Left cardiac atrium (tissue), 4 donors: Measurements from ENCODE around the gene HOXB5. TPM values are rescaled to one million over a fixed set of nuclear protein-coding genes. Genes with fewer than 3 reads are reported as not detected.

Experiments
- ATAC-seq, 2 donors: fragments of 200-7000 bp; cut with Tn5 transposase; one replicate each; pipeline ENCODE4 v1.9.1; 2020; ENCODE audit warnings: mild to moderate bottlenecking in 2 of 2, moderate library complexity in 2 of 2
- DNase-seq: peaks from one replicate; pipeline ENCODE4 v3.0.0-alpha.2; 2020
- intact Hi-C, 2 donors: fragments of 100-400 bp; cut with DNase I; formaldehyde crosslinking; loops; one replicate each; pipeline versions ENCODE4 v1.14.1 to v1.15.1; 2022 to 2023
- total RNA-seq, 2 donors: library from RNA; stranded (reverse); fragmentation: NEBNext Ultra II Directional; extraction: Animal tissue kit (Norgen Biotek cat#: 25700); gene quantifications; one replicate each; pipeline ENCODE4 v1.2.1, GENCODE V29; 2021
- donor health status: DM: no; HTN: yes; CAD: no.
- donor health status: DM: no; HTN: yes; CAD: no; lungs with severe emphysema.
- donor health status: DM: yes; HTN: yes; CAD: no.
- donor health status: Dilated cardiomyopathy.

HOXB5 gene
- total RNA-seq, 2 donors from 2014 or later: 0.41 TPM; not detected in 1

DNA sequence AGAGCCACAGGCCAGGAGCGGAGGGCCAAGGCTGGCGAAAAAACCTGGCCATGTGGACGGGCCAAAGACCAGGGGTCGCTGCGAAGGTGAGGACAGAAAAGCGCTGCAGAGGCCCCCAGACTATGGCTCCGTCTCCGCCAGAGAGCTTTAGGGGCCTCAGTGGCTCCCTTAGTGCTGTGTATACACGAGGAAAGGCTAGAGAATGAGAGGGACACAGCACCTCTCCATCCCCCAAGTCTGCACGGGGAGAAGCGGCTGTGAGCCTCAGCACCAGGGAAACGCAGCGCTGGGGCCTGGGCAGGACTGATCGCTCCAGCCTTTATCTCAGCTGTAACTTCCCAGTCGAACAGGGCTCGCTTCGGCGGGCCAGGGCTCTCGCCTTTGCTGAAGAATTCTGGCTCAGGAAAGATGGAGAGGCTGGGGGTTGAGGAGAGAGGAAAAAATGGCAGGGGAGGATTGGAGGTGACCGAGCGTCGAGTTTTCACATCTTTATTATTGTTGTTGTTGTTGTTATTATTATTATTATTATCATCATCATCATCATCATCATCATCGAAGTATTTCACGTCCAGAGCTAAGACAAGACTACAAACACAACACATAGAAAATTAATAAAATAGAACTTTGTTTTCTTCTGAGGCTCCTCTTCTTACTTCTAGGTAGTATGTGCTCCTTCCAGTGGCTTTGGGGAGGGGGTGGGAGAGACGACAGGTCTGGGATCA lies 1.9 kb upstream of the HOXB5 start:
- DNase-seq (no peak), ATAC-seq (no peak)
- intact Hi-C loops: no loop called here

DNA sequence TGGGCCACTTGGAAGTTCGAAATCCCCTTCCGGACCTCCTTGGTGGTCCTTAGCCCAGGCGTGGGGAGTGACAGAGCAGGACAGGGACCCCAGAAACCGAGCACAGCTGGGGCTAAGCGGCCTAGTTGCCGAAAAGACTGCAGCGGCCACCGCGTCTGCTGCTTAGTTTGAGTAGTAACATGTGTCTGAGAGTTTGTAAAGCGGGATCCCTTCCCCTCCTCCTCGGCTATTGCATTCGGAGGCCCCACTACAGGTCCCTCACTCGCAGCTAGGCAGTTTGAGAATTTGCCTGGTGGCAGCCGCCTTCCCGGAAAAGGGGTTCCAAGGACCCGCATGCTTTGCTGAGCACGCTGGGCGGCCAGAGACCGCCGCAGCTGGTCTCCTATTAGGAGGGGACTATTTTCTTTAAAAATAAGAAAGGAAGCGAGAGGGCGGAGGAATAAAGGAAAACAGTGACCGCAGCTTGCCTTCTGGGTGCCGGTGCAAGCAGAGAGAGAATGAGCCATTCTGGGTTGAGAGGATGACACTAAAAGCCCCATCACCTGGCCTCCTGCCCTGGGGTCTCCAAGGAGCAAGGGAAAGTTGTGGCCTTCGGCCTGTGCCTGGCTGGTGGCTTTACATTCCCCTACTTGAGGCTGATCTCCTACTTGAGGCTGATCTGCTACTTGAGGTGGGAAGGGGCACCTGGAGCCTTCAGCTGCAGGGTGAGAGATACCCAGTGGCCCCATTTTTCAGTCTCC lies 1.1 kb upstream of the HOXB5 start:
- intact Hi-C loops: loop anchor here in 1 of 2 donors (5.0 kb wide), 1 partner anchor 102 kb away; no protein-coding TSS in a partner anchor
- ATAC-seq (no peak), DNase-seq (no peak)

DNA sequence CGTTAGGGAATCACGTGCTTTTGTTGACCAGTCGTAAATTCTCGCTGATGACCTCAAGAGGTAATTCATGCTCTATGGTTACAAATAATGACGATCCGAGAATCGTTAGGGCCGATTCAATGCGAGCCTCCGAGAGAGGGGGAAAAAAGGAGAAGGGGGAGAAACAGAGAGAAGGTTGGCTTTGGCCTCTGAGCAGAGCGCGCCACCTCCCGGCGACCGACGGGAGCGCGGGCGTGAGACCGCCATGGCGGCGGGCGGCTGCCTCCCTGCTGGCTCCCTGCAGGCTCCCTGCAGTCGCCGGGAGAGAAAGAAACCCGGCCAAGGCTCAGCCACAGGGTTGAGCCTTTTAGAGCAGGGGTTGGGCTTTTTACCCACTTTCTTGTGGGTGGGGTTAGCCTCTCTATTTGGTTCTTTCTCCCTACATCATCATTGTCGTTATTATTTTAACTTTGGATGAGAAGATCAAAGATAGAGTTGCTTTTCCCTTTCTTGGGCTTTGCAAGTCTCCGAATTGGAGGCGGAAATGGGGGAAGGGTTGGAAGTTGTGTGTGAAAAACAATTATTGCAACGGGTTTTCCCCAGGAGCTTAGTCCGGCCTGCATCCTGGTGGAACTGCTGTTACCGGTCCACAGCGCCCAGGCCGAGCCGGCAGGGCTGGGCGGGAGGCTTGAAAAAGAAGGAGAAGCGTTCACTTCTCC lies 410 bp upstream of the HOXB5 start:
- ATAC-seq (peak; percentile 61 to 74), DNase-seq (peak; percentile 72)
- intact Hi-C loops: loop anchor here in 1 of 2 donors (5.0 kb wide), 1 partner anchor 102 kb away; no protein-coding TSS in a partner anchor

DNA sequence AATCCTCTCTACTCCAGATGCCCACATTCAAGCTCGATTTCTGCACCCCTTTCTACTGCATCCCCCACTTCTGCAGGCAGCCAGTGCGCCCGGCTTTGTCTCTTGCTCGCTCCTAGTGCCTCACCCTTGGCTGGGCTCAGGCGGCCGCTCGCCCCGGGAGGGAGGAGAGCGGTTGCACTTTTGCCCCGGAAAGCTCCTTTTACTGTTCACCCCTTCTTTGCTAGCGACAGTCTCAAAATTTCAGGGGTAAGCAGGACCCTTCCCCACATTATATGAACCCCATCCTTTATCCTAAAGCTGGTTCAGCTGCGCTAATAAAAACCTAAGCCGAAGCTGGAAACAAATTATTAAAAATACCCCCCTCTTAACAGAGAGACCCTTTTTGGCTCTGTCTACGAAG lies 1.0 kb downstream of the HOXB5 start:
- no peak for ATAC-seq
- intact Hi-C loops: loop anchor here in 1 of 2 donors (5.0 kb wide), 1 partner anchor 100 kb away; no protein-coding TSS in a partner anchor
- DNase-seq: no peak

DNA sequence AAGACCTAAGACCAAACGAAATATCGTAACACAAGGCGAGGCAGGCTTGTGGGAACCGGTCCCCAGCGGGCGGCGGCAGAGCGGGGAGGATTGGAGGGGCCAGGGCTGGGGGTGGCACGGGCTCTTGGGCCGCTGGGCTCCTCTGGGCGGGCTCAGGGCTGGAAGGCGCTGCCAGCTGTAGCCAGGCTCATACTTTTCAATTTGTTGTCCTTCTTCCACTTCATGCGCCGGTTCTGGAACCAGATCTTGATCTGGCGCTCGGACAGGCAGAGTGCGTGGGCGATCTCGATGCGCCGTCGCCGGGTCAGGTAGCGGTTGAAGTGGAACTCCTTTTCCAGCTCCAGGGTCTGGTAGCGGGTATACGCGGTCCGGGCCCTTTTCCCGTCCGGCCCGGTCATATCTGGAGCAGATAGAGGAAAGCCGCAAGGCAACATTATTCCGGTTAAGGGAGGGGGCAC lies 1.5 kb downstream of the HOXB5 start:
- DNase-seq (no peak), ATAC-seq (no peak)
- intact Hi-C loops: loop anchor here in 1 of 2 donors (5.0 kb wide), 1 partner anchor 100 kb away; no protein-coding TSS in a partner anchor

DNA sequence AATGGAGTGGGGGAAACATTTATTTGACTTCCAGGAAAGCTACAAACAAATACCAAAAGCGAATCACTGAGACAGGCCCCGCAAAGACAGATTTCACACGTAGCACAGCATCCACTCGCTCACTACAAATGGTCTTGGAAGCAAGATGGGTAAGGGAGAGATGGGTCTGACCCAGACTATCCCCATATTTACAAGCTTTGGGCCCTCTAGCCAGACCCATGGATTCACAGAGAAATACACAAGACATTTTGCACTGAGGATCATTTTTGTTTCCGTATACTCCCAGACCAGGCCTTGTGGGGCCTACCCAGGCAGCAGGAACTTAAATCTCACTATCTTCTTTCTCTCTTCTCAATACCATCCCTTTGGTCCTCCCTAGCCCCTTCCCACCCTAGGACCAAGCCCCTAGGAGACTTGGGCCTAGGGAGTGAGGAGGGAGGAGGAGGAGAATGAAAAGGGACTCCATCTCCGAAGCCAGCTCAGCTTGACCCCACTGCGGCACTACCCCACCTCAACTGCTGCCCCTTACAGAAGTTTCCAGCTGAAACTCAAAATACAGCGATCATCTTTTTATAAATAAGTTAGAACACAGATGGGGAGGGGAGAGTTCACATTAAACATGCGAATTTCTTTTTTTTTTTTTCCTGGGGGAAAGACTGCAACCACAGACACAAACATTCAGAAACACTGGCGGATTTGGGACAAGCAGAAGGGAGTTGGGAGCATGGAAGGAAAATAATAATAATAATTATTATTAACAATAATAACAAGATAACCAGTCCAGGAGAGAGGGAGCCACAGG lies 2.1 kb downstream of the HOXB5 start:
- DNase-seq (no peak), ATAC-seq (no peak)
- intact Hi-C loops: loop anchor here in 1 of 2 donors (5.0 kb wide), 1 partner anchor 99 kb away; no protein-coding TSS in a partner anchor

DNA sequence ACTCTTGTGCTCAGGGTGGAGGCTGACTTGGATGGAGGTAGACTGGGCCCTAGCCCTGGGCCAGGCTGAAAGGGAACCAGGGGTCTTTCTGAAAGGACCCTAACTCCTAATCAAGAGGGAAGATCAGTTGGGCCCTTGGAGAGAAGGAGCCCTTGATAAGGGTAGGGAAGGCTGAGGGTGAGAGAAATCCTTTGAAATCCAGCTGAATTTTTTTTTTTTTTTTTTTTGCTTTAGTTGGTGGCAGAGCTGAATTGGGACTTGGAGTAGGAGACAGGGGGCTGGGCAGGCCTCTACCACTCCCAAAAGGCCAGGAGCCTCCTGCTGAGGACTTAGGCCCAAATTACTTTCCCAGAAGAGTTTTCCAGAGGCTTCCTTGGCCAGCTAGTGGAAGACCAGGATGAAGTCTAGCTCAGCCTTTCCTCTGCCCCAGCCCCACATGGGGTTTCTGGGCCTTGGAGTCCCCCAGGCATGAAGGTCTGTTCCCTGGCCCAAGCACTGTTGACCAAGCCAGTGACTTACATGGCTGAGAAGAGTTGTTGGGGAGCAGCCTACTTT lies 2.9 kb downstream of the HOXB5 start:
- intact Hi-C loops: loop anchor here in 1 of 2 donors (5.0 kb wide), 1 partner anchor 98 kb away; no protein-coding TSS in a partner anchor
- no peak for DNase-seq
- no peak for ATAC-seq

DNA sequence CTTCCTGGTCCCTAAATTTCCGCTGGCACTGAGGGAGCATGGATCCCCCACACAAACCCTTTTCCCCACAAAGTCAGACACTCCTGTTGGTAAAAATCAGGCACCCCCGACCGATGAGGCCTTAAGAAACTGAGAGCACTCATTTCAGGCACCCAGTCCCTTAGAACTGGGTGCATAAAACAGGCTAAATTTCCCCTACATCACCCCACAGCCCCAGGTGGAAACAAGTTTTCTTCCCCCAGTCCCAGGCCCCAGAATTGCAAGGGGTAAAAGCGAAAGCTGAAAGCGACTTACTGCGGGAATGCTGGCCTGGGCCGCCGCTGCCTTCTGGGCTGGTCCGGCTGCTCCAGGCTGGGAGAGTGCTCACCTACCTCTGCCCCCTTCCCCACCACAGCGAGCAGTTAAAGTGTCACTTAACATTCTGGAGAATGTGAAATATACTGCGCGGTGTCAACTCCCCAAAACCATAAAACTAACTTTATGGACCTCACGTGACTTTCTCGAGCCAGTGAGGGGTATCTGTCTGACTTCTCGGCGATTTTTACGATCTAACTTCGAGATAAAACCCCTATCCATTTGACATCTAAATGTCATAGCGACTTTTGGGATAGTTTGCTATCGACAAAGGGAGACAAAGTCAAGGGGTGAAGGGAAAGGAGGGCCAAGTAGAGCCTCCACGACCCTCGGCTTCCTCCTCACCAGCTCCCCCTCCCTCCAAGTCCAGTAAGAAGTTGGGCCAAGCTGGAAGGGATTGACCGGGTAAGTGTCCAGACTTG lies 3.6 kb downstream of the HOXB5 start, which contains the start of gene HOXB3:
Gene HOXB3, minus strand, starts transcription at position 411 of the 776 bp plus-strand sequence. CDS start 37,767 bp downstream, outside the sequence.
- ATAC-seq: no peak
- DNase-seq: no peak
- intact Hi-C loops: loop anchor here in 1 of 2 donors (5.0 kb wide), 1 partner anchor 98 kb away; no protein-coding TSS in a partner anchor

DNA sequence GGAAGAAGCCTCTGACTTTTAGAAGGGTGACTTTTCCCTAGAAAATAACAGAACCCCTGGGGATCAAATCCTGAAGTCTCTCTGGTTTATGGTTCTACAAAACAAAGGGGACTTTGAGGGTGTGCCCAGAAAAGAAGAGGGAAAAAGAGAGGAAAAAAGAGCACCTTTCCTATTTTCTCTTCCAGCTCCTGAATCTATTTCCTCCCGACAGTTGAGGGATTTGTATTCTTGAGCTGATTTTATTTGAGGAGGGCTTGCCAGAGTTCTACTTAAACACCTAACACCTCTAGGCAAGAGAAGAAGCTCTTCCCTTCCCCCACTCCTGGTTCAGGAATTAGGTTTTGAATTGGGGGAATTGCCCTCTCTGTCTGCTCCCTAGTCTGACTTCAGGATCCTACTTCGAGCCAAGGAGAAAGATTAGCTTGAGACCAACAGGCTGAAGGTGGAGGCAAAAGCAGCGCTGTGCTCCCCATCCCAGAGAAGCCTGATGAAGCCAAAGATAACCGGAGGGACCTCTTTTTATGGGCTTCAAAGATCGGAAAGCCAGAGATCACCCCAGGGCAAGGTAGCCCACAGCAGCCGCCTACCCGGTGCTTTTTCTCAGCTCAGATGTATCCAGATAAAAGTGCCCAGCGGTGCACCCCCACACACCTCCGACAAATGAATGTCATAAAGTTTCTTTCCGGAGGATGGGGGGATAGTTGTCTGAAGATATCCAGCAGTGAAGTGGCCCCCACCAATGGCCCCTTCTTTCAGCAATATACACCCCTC lies 4.3 kb downstream of the HOXB5 start:
- ATAC-seq (no peak), DNase-seq (no peak)
- intact Hi-C loops: no loop called here

DNA sequence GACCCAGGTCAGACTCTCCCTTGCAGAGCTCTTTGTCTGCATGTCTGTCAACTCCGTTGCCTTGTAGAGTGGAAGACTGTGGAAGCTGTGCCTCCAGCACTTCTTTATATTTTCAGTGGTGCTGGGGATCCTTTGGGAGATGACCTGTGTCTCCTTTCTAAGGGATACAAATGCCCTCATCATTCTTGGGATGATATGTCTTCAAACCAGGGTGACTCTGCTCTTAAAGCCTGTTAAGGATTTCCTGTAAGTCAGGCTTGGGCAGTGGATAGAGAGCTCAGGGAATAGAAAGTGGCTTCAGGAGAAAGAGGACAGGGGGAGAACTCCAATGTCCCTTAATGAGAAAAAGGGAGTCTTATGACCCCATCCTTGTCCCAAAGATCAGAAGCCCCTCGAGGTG lies 5.1 kb downstream of the HOXB5 start:
- no peak for ATAC-seq
- intact Hi-C loops: no loop called here
- DNase-seq: no peak

DNA sequence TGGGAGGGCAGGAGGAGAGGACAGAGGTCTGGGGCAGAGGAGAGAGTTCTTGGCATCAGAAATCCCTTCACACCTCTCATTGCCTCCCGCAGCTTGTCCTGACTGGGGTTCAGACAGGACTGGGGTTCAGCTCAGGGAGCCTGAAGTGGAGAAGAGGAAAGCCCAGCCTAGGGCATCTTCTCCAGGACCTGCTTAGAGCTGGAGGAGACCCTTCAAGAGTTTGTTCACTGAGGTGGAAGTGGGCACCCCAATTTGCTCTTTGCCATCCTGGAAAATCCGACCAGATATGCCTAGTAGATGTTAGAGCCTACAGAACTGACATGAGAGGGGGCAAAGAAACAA lies 5.5 kb downstream of the HOXB5 start:
- ATAC-seq (no peak), DNase-seq (no peak)
- intact Hi-C loops: no loop called here

DNA sequence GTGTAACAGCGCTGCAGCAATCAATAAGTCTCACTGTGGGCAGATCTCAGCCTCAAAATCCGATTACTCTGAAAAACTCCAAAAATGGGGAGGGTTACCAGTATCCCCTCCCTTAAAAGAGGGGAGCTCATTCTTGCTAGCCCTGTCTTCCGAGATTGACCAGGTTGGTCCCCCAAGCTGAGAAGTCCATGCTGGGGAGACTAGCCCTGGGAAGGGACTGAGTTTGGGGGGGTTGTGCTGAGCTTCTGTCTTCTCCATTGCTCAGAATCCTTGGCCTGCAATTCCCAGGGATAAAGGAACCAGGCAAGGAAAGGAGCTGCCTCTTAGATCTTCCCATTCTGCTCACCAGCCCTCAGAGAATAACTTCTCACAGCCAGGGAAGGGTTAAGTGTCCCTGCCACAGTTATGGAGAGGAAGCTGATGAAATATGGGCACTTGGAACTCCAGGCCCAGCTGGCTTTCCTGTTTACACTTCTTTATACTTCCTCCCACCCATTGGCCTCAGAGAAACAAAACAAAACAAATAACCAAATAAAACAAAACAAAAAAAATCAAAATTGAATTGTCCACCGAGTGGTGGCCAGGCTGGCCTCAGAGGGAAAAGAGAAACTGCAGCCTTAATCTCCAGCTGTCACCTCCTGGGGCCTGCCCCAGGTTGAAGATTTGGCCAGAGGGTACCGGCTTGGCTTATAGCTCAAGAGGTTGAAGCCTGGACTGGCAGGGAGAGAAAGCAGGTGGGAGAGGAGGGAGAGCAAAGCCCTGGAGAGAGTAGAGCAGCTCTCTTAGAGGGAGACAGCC lies 6.1 kb downstream of the HOXB5 start:
- ATAC-seq (no peak), DNase-seq (no peak)
- intact Hi-C loops: no loop called here

DNA sequence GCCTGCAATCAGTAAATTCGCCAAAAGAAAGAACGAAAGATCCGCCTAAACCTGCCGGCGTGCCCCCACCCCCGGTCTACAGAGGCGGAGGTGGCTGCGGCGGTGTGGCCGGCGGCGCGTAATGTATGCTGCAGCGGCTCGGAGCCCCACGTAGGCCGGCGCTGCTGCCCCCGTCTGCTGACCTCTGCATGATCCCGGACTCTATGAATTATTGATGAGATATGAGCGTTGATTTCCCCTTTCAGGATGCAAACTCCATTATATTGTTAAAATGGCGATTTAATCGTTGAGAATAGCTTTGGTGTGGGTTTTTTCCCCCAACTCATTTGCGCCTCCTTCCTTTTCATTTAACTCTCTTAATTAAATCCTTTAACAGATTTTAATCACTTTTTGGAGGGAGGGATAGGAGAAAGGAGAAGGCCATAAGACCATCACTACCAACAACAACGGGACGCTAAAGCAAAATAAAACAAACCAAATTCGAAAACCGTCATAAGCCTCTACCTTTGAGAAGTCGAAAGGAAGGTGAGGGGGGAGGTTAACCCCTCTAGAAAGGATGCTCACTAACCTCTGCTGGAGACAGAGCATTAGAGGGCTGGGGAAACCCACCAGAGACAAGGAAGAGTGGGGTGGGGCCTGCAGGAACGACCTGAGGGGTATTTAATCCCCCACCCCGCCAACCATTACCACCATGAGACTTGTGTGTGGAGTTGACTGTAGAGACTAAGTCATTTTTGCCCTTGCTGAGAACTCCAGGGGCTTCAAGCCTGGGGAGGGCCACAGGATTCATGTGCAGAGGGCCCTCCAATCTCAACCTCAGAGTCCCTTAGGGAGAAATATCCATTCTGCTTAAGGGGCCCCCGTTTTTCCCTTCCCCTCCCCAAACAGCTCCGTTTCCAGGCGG lies 7.0 kb downstream of the HOXB5 start:
- ATAC-seq (peak in 1 of 2 donors; percentile 8), DNase-seq (no peak)
- intact Hi-C loops: no loop called here

DNA sequence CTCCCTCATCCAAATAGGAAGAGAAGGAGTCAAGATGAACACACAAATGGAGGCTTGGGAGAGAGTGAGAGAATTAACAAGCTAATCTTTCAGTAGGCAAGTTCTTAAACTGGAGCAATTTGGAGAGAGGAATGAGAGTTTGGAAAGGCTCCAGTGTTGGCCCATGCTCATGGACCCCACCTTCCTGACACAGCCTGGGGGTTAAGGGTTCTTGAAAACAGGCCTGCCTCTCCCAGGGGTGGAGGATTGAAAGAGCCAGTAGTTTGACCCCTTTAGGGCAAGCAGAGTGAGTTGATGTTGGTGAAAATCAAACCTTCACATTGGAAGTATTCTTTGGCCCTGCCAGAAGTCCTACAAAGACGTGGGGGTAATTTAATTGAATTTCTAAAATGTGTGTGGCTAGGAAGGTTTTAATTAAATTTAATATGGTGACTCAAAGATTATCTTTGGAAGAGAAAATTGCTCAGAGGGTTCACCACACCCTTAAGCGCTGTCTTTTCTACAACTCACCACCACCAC lies 9.3 kb downstream of the HOXB5 start:
- intact Hi-C loops: no loop called here
- DNase-seq: no peak
- no peak for ATAC-seq

DNA sequence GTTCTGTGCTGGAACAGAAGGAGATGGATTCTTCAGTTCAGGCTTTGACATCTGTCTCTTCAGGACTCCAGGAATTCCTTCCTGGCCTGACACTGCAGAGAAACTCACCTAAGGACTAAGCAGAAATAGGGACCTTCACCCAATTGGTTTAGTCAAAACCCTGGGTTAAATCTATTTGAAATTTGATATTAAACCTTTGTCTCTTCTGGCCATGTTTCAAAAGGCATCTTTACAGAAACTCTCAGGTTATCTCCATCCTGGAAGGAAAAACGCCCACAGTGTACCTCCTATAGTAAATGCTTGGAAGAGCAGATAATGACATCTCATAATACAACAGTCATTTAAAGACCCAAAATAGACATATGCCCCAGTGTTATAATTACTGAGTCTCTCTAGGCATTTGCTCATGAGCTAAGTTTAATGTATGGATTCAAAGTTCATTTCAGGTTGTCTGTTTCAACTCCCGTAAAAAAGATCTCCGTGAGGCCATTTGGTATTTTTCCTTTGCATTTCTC lies 9.8 kb downstream of the HOXB5 start:
- ATAC-seq (no peak), DNase-seq (no peak)
- intact Hi-C loops: no loop called here
